ENCODE data around the gene PIWIL1. TPM values are rescaled to one million over a fixed set of nuclear protein-coding genes. Genes with fewer than 3 reads are reported as not detected.

PIWIL1 gene
- not detected in 2 replicates for total RNA-seq
- long read RNA-seq = 0 reads

GRCh38 chr12:130337488-130338303 lies at the start of gene PIWIL1:
PIWIL1 (plus strand) TSS chr12:130337887; CDS start chr12:130342592, 4,705 bp downstream.
- peaks cover 20% of the 10 kb centered on the region for H3K27me3 Mint-ChIP-seq (ENCODE audit: low read depth)
- no peak for DNase-seq (ENCODE audit: low read depth, low spot score)
- no peaks in the 10 kb centered on the region for H3K36me3 Mint-ChIP-seq (ENCODE audit: low read depth)
- no peak within 1 kb of the TSS for H3K4me3 Mint-ChIP-seq
- no peak within 1 kb of the TSS for H3K27ac Mint-ChIP-seq (ENCODE audit: unreplicated experiment)
- H3K9me3 Mint-ChIP-seq = no peaks in the 10 kb centered on the region
- no peaks in the 10 kb centered on the region for H3K4me1 Mint-ChIP-seq
- no peak for TF ChIP-seq CTCF (conservative IDR thresholded peaks at IDR 0.05)

DNA sequence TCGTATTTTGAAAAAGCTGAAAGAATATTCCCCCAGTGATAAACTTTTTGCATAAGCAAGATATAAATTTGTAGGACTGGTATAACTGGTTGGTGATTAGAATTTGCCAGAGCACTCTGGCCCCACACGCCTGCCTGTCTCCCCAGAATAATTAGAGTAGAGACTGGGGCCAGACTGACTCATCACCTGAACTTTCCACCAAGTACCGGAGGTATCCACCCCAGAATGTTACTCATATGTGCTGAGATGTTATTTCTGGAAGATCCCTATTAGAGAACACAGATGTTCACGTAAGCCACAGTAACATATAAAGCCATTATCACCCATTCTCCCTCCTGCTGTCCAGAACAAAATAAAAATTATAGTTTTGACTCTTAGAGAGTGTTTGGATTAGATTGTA lies 49.5 kb upstream of the PIWIL1 start:
- peaks cover 9% of the 10 kb centered on the region for H3K4me1 Mint-ChIP-seq
- no peak for DNase-seq (ENCODE audit: low read depth, low spot score)
- peaks cover 6% of the 10 kb centered on the region for H3K9me3 Mint-ChIP-seq
- H3K36me3 Mint-ChIP-seq (ENCODE audit: low read depth) = no peaks in the 10 kb centered on the region
- H3K27ac Mint-ChIP-seq (ENCODE audit: unreplicated experiment) = no peak overlapping the region
- peaks cover 7% of the 10 kb centered on the region for H3K27me3 Mint-ChIP-seq (ENCODE audit: low read depth)
- TF ChIP-seq CTCF (conservative IDR thresholded peaks at IDR 0.05) = no peak
- H3K4me3 Mint-ChIP-seq = no peak overlapping the region

- DNase-seq (ENCODE audit: low read depth, low spot score) = no peak
- H3K4me3 Mint-ChIP-seq = no peak overlapping the region
- peaks cover 9% of the 10 kb centered on the region for H3K27me3 Mint-ChIP-seq (ENCODE audit: low read depth)
- no peak for TF ChIP-seq CTCF (conservative IDR thresholded peaks at IDR 0.05)
- no peak overlapping the region for H3K27ac Mint-ChIP-seq (ENCODE audit: unreplicated experiment)
- H3K4me1 Mint-ChIP-seq = peaks cover 9% of the 10 kb centered on the region
- H3K9me3 Mint-ChIP-seq = peaks cover 6% of the 10 kb centered on the region
- no peaks in the 10 kb centered on the region for H3K36me3 Mint-ChIP-seq (ENCODE audit: low read depth)
Observed at GRCh38 chr12:130288691-130289090, 49.0 kb upstream of the PIWIL1 start.

GRCh38 chr12:130290114-130290513 lies 47.6 kb upstream of the PIWIL1 start:
- H3K36me3 Mint-ChIP-seq (ENCODE audit: low read depth) = no peaks in the 10 kb centered on the region
- H3K27ac Mint-ChIP-seq (ENCODE audit: unreplicated experiment) = no peak overlapping the region
- H3K9me3 Mint-ChIP-seq = peaks cover 6% of the 10 kb centered on the region
- no peak for TF ChIP-seq CTCF (conservative IDR thresholded peaks at IDR 0.05)
- DNase-seq (ENCODE audit: low read depth, low spot score) = no peak
- H3K4me3 Mint-ChIP-seq = no peak overlapping the region
- peaks cover 9% of the 10 kb centered on the region for H3K4me1 Mint-ChIP-seq
- peaks cover 9% of the 10 kb centered on the region for H3K27me3 Mint-ChIP-seq (ENCODE audit: low read depth)

GRCh38 chr12:130298322-130299021 lies 39.2 kb upstream of the PIWIL1 start:
- H3K4me3 Mint-ChIP-seq = no peak overlapping the region

More at GRCh38 chr12:130298322-130299021, 39.2 kb upstream of the PIWIL1 start:
- no peak overlapping the region for H3K27ac Mint-ChIP-seq (ENCODE audit: unreplicated experiment)
- no peak for DNase-seq (ENCODE audit: low read depth, low spot score)
- peaks cover 18% of the 10 kb centered on the region for H3K27me3 Mint-ChIP-seq (ENCODE audit: low read depth)
- TF ChIP-seq CTCF (conservative IDR thresholded peaks at IDR 0.05) = no peak
- H3K36me3 Mint-ChIP-seq (ENCODE audit: low read depth) = no peaks in the 10 kb centered on the region
- H3K9me3 Mint-ChIP-seq = no peaks in the 10 kb centered on the region
- H3K4me1 Mint-ChIP-seq = no peaks in the 10 kb centered on the region
